ENCODE measurements around the gene NFIX. TPM values are rescaled to one million over a fixed set of nuclear protein-coding genes. Genes with fewer than 3 reads are reported as not detected.
A peak's percentile ranks its signal among the peaks of the same experiment; 100 is the strongest.

The NFIX gene
- polyA plus RNA-seq, 1 donor: 112 TPM

GRCh38 chr19:13057744-13058143 lies 62.5 kb downstream of the NFIX start:
- DNase-seq: no peak

- DNase-seq: peak; percentile 69
These were observed 63.8 kb downstream of the NFIX start for GRCh38 chr19:13058951-13059660.

- DNase-seq: no peak
These were observed 65.1 kb downstream of the NFIX start for GRCh38 chr19:13060233-13060963.

- peak; percentile 89 for DNase-seq
These were observed 66.0 kb downstream of the NFIX start for GRCh38 chr19:13060964-13061927.

GRCh38 chr19:13062317-13062716 lies 67.0 kb downstream of the NFIX start:
- no peak for DNase-seq

GRCh38 chr19:13063461-13064091 lies 68.3 kb downstream of the NFIX start:
- no peak for DNase-seq

- no peak for DNase-seq
These were observed 68.8 kb downstream of the NFIX start for GRCh38 chr19:13064092-13064489.

- no peak for DNase-seq
These were observed 71.0 kb downstream of the NFIX start for GRCh38 chr19:13066226-13066625.

- no peak for DNase-seq
These were observed 71.9 kb downstream of the NFIX start for GRCh38 chr19:13066933-13067807.

- no peak for DNase-seq
These were observed 73.0 kb downstream of the NFIX start for GRCh38 chr19:13068085-13068846.

GRCh38 chr19:13069415-13070359 lies 74.4 kb downstream of the NFIX start:
- no peak for DNase-seq

GRCh38 chr19:13070425-13071140 lies 75.3 kb downstream of the NFIX start:
- DNase-seq: no peak

- no peak for DNase-seq
These were observed 76.3 kb downstream of the NFIX start for GRCh38 chr19:13071444-13072187.

- DNase-seq: no peak
These were observed 77.1 kb downstream of the NFIX start for GRCh38 chr19:13072188-13072908.

GRCh38 chr19:13073263-13073662 lies 78.0 kb downstream of the NFIX start:
- no peak for DNase-seq

GRCh38 chr19:13074378-13074777 lies 79.1 kb downstream of the NFIX start:
- no peak for DNase-seq

- DNase-seq: no peak
These were observed 81.0 kb downstream of the NFIX start for GRCh38 chr19:13076320-13076719.
